H1 (cell line): Measurements from ENCODE around the gene ARID1B. TPM values are rescaled to one million over a fixed set of nuclear protein-coding genes. Genes with fewer than 3 reads are reported as not detected.

Source experiments
- CTCF ChIA-PET: fragments of 300-600 bp; sonication (Branson Sonifier 250); formaldehyde crosslinking; loops from one replicate; lab custom pipeline; 2021; ENCODE audit not compliant: partially characterized antibody; lab: Charles Lee
- POLR2A ChIA-PET: fragments of 300-600 bp; sonication (Branson Sonifier 250); formaldehyde crosslinking; loops from one replicate; lab custom pipeline; 2021; ENCODE audit warnings: inconsistent platforms; ENCODE audit not compliant: partially characterized antibody; lab: Charles Lee
- DNase-seq, 2 experiments: peaks; one replicate each; pipeline versions ENCODE4 v3.0.0 to v3.0.0-alpha.2; 2010 to 2022; ENCODE audit warnings: low spot score in 2 of 2, low read depth in 1 of 2, mixed read lengths in 1 of 2
- FAIRE-seq: peaks from 2 replicates; lab custom pipeline; 2011; peaks lifted over from hg19 to GRCh38; lab: Jason Lieb, UNC
- H2AFZ ChIP-seq: 2 replicates; pipeline ENCODE4 v1.8.1; 2012; ENCODE audit warnings: low read length, inconsistent platforms
- H2AK5ac ChIP-seq: 2 replicates; pipeline ENCODE4 v1.6.1; 2013; ENCODE audit warnings: low read depth, low read length
- H2BK120ac ChIP-seq: replicated peaks from 2 replicates; pipeline ENCODE3; 2013; ENCODE audit warnings: low read depth, low read length, inconsistent platforms
- H2BK12ac ChIP-seq: 2 replicates; pipeline ENCODE4 v1.6.1; 2013; ENCODE audit warnings: low read depth, low read length
- H2BK15ac ChIP-seq: 2 replicates; pipeline ENCODE4 v1.6.1; 2013; ENCODE audit warnings: low read length
- H2BK20ac ChIP-seq: 2 replicates; pipeline ENCODE4 v1.6.1; 2013; ENCODE audit warnings: low read length
- H2BK5ac ChIP-seq: 2 replicates; pipeline ENCODE4 v1.6.1; 2013; ENCODE audit warnings: low read depth, low read length
- H3K14ac ChIP-seq: 2 replicates; pipeline ENCODE4 v1.6.1; 2013; ENCODE audit warnings: inconsistent platforms; ENCODE audit not compliant: insufficient read length
- H3K18ac ChIP-seq: 2 replicates; pipeline ENCODE4 v1.6.1; 2013; ENCODE audit warnings: low read length; ENCODE audit errors: extremely low read depth
- H3K23ac ChIP-seq: 2 replicates; pipeline ENCODE4 v1.6.1; 2013; ENCODE audit warnings: inconsistent platforms; ENCODE audit not compliant: insufficient read length
- H3K23me2 ChIP-seq: 2 replicates; pipeline ENCODE4 v1.6.1; 2013; ENCODE audit warnings: low read depth, low read length
- H3K27ac ChIP-seq: 2 replicates; pipeline ENCODE4 v1.6.1; 2011; ENCODE audit warnings: low read depth, low read length, inconsistent platforms
- H3K27me3 ChIP-seq, 4 experiments: replicated peaks in 1 of 4; 1 replicate in 1 of 4; 2 replicates in 3 of 4; pipeline versions ENCODE4 v1.6.1 to v1.8.1; 2011 to 2013; ENCODE audit warnings: low read length in 3 of 4, mild to moderate bottlenecking in 3 of 4, inconsistent platforms in 2 of 4, mixed read lengths in 2 of 4, moderate library complexity in 1 of 4; ENCODE audit not compliant: control insufficient read depth in 3 of 4, insufficient read depth in 3 of 4; ENCODE audit errors: extremely low read depth in 1 of 4
- H3K36me3 ChIP-seq, 4 experiments: 2 replicates each; pipeline versions ENCODE4 v1.6.1 to v1.8.1; 2011 to 2013; ENCODE audit warnings: mild to moderate bottlenecking in 4 of 4, low read length in 3 of 4, moderate library complexity in 2 of 4, control low read depth in 1 of 4, inconsistent platforms in 1 of 4; ENCODE audit not compliant: insufficient read depth in 4 of 4, control insufficient read depth in 2 of 4
- H3K4ac ChIP-seq: replicated peaks from 2 replicates; pipeline ENCODE3; 2013; ENCODE audit warnings: low read length, low read depth, mixed read lengths, inconsistent platforms; ENCODE audit not compliant: insufficient read length
- H3K4me1 ChIP-seq, 4 experiments: replicated peaks in 1 of 4; 1 replicate in 1 of 4; 2 replicates in 3 of 4; pipeline versions ENCODE4 v1.6.1 to v1.8.1; 2011 to 2013; ENCODE audit warnings: low read length in 3 of 4, inconsistent platforms in 2 of 4, mixed read lengths in 1 of 4; ENCODE audit not compliant: insufficient read depth in 4 of 4, control insufficient read depth in 3 of 4
- H3K4me2 ChIP-seq, 2 experiments: 2 replicates each; pipeline versions ENCODE4 v1.6.1 to v1.8.1; 2011 to 2013; ENCODE audit warnings: low read depth in 2 of 2, low read length in 2 of 2, control low read depth in 1 of 2, inconsistent platforms in 1 of 2, mild to moderate bottlenecking in 1 of 2; ENCODE audit not compliant: insufficient read depth in 1 of 2
- H3K4me3 ChIP-seq, 4 experiments: fragments of 200-600, 300-600 bp in 1 of 4; sonication (generic), shearing (Covaris generic), sonication (Bioruptor Twin) in 1 of 4; 2 replicates each; pipeline versions ENCODE4 v1.5.1 to v1.8.1; 2011 to 2016; ENCODE audit warnings: low read length in 4 of 4, low read depth in 3 of 4, control low read depth in 2 of 4, inconsistent platforms in 2 of 4, mild to moderate bottlenecking in 2 of 4, mixed read lengths in 1 of 4, moderate library complexity in 1 of 4; ENCODE audit not compliant: insufficient read depth in 2 of 4; ENCODE audit errors: extremely low read depth in 1 of 4
- H3K56ac ChIP-seq: replicated peaks from 2 replicates; pipeline ENCODE3; 2013; ENCODE audit warnings: low read depth, mild to moderate bottlenecking, mixed read lengths, low read length, inconsistent platforms; ENCODE audit not compliant: insufficient read length
- H3K79me1 ChIP-seq: 2 replicates; pipeline ENCODE4 v1.6.1; 2013; ENCODE audit warnings: low read depth, low read length, control low read depth
- H3K79me2 ChIP-seq, 2 experiments: 2 replicates each; pipeline versions ENCODE4 v1.6.1 to v1.8.1; 2012 to 2013; ENCODE audit warnings: low read length in 2 of 2, mild to moderate bottlenecking in 2 of 2, inconsistent platforms in 1 of 2; ENCODE audit not compliant: insufficient read depth in 2 of 2, control insufficient read depth in 1 of 2
- H3K9ac ChIP-seq, 4 experiments: replicated peaks in 1 of 4; 1 replicate in 1 of 4; 2 replicates in 3 of 4; pipeline versions ENCODE4 v1.6.1 to v1.8.1; 2011 to 2013; ENCODE audit warnings: low read depth in 3 of 4, low read length in 3 of 4, control low read depth in 2 of 4, mild to moderate bottlenecking in 2 of 4, moderate library complexity in 2 of 4, inconsistent platforms in 1 of 4; ENCODE audit errors: extremely low read depth in 1 of 4
- H3K9me3 ChIP-seq, 2 experiments: 2 replicates each; pipeline versions ENCODE4 v1.6.1 to v1.8.1; 2012 to 2013; ENCODE audit warnings: mild to moderate bottlenecking in 2 of 2, moderate library complexity in 2 of 2, control low read depth in 1 of 2, inconsistent platforms in 1 of 2, low read depth in 1 of 2, low read length in 1 of 2, mixed read lengths in 1 of 2; ENCODE audit not compliant: insufficient read depth in 2 of 2
- H4K20me1 ChIP-seq, 2 experiments: replicated peaks in 1 of 2; 2 replicates each; pipeline versions ENCODE3 to v1.8.1; 2011 to 2013; ENCODE audit warnings: inconsistent platforms in 2 of 2, low read length in 2 of 2, mild to moderate bottlenecking in 1 of 2; ENCODE audit not compliant: insufficient read depth in 2 of 2, control insufficient read depth in 1 of 2
- H4K5ac ChIP-seq: 2 replicates; pipeline ENCODE4 v1.6.1; 2013; ENCODE audit warnings: low read length, low read depth, mixed read lengths, inconsistent platforms; ENCODE audit not compliant: insufficient read length
- H4K8ac ChIP-seq: 2 replicates; pipeline ENCODE4 v1.8.0; 2013; ENCODE audit warnings: mild to moderate bottlenecking, moderate library complexity, low read length, inconsistent platforms; ENCODE audit not compliant: insufficient read depth; ENCODE audit errors: extremely low read depth
- H4K91ac ChIP-seq: replicated peaks from 2 replicates; pipeline ENCODE3; 2013; ENCODE audit warnings: low read length, mixed read lengths, inconsistent platforms; ENCODE audit not compliant: insufficient read length
- ASH2L ChIP-seq: fragments of 200-600, 300-600 bp; sonication (generic); IDR thresholded peaks from one replicate; pipeline ENCODE4 v1.7.1; 2017; ENCODE audit warnings: low read length
- HDAC2 ChIP-seq, 2 experiments: fragments of 300-600 bp in 1 of 2; sonication (generic) in 1 of 2; IDR thresholded peaks; 2 replicates each; pipeline ENCODE4 v1.6.1; 2011 to 2012; ENCODE audit warnings: low read depth in 2 of 2, low read length in 2 of 2, mild to moderate bottlenecking in 2 of 2, moderate library complexity in 2 of 2, borderline replicate concordance in 1 of 2, inconsistent platforms in 1 of 2
- RAD21 ChIP-seq, 2 experiments: IDR thresholded peaks in 1 of 2; conservative IDR thresholded peaks in 1 of 2; 2 replicates each; pipeline ENCODE4 v1.6.1; 2011; ENCODE audit warnings: low read depth in 2 of 2, low read length in 2 of 2, improper control_type of control experiment in 1 of 2, inconsistent platforms in 1 of 2, mild to moderate bottlenecking in 1 of 2, moderate library complexity in 1 of 2
- WGBS, 2 experiments: shearing (Covaris generic) in 1 of 2; methylation state at CpG; one replicate each; pipeline versions ENCODE4 v1.1.6 to v1.1.7; 2013 to 2015; ENCODE audit warnings: low lambda C conversion rate in 2 of 2, mixed read lengths in 2 of 2, inconsistent platforms in 1 of 2, low coverage in 1 of 2, missing lambda C conversion rate in 1 of 2; ENCODE audit not compliant: insufficient replicate concordance in 2 of 2, insufficient coverage in 1 of 2, insufficient read length in 1 of 2; ENCODE audit errors: extremely low coverage in 1 of 2, missing lambda C conversion rate in 1 of 2; 5-methylcytosine and 5-hydroxymethylcytosine counted together
- polyA plus RNA-seq, 7 experiments: library from polyadenylated mRNA; depleted of rRNA in 3 of 7; stranded (reverse) in 5 of 7; unstranded in 2 of 7; fragments of >200 nt in 5 of 7; fragments of 200-250 nt in 2 of 7; gene quantifications; 1 replicate in 5 of 7; 2 replicates in 1 of 7; 4 replicates in 1 of 7; pipeline versions ENCODE4 v1.2.1 to v1.2.3, GENCODE V29; 2011 to 2013; ENCODE audit warnings: missing spikeins in 2 of 7, mixed read lengths in 2 of 7
- total RNA-seq: library from RNA; stranded (reverse); fragmentation: NEBNext Ultra II Directional; extraction: Animal tissue kit (Norgen Biotek cat#: 25700); gene quantifications from 2 replicates; pipeline ENCODE4 v1.2.1, GENCODE V29; 2021
- TF ChIP-seq, protein P1 (sequence below): IDR thresholded peaks from 2 replicates; pipeline ENCODE4 v1.6.1; 2012; ENCODE audit warnings: inconsistent platforms
- TF ChIP-seq, protein P2 (sequence below), 3 experiments: IDR thresholded peaks; 1 replicate in 2 of 3; 2 replicates in 1 of 3; pipeline versions ENCODE4 v1.5.1 to v1.6.1; 2011; ENCODE audit warnings: low read length in 3 of 3, mild to moderate bottlenecking in 3 of 3, inconsistent platforms in 2 of 3, low read depth in 1 of 3, moderate library complexity in 1 of 3; ENCODE audit not compliant: insufficient read depth in 1 of 3; ENCODE audit errors: control extremely low read depth in 1 of 3

The ARID1B gene
- total and polyA plus RNA-seq, 2 of the 8 experiments (the other 6 are each of a cell fraction or from before 2014, with no cell fraction given): 24.3 to 70.3 TPM

- H3K79me2 ChIP-seq: peaks cover 0 to 85% of the 10 kb centered on the region in 2 experiments; a peak in 3 of 4 replicates
- no peak overlapping the region for H4K91ac ChIP-seq
- H3K23me2 ChIP-seq: no peaks in the 10 kb centered on the region
- POLR2A ChIA-PET: interaction anchor here (0.5 to 1.7 kb wide), 5 partner anchors 9 to 101 kb away, joined by 3 to 5 read pairs (median 3); no protein-coding TSS in a partner anchor
- no peak overlapping the region for H2BK20ac ChIP-seq
- H2BK12ac ChIP-seq: no peak overlapping the region
- H2BK120ac ChIP-seq: no peak overlapping the region
- H3K9me3 ChIP-seq: no peaks in the 10 kb centered on the region
- no peak overlapping the region for H3K9ac ChIP-seq
- H3K23ac ChIP-seq: no peak overlapping the region
- DNase-seq: no peak
- no peak overlapping the region for H3K27ac ChIP-seq
- H4K8ac ChIP-seq: no peak overlapping the region
- H3K4me1 ChIP-seq: peaks cover 4 to 15% (median 8%) of the 10 kb centered on the region in 4 experiments; a peak in 5 of 7 replicates
- H4K5ac ChIP-seq: no peak overlapping the region
- H2AK5ac ChIP-seq: no peak overlapping the region
- no peak overlapping the region for H2BK15ac ChIP-seq
- no peak for FAIRE-seq
- peak overlapping the region; percentile 11 to 45; a peak in 2 of 4 replicates for H3K4me2 ChIP-seq
- H3K56ac ChIP-seq: no peak overlapping the region
- H3K4me3 ChIP-seq: peak overlapping the region in 1 of 4 experiments; percentile 15; a peak in 2 of 8 replicates
- CTCF ChIA-PET: interaction anchor here (0.6 to 3.3 kb wide), 16 partner anchors 8 to 182 kb away, joined by 3 to 16 read pairs (median 4); no protein-coding TSS in a partner anchor
- H3K14ac ChIP-seq: no peak overlapping the region
- no peak overlapping the region for H2AFZ ChIP-seq
- WGBS, 2 experiments: 49% methylated on average over 7 of the region's 7 CpGs; no CpG with 5 or more reads in 1 of the 2 experiments
- H3K36me3 ChIP-seq: peaks cover 0 to 3% (median 0%) of the 10 kb centered on the region in 4 experiments; a peak in 2 of 8 replicates
- no peak for TF ChIP-seq ASH2L
- TF ChIP-seq RAD21 (IDR thresholded peaks at IDR 0.05 in 1 of 2, conservative IDR thresholded peaks at IDR 0.05 in 1 of 2; ENCODE audit: low read depth in 2 of 2, low read length in 2 of 2): peak; percentile 33 to 37; a peak in 3 of 4 replicates
- TF ChIP-seq, protein P1, sequence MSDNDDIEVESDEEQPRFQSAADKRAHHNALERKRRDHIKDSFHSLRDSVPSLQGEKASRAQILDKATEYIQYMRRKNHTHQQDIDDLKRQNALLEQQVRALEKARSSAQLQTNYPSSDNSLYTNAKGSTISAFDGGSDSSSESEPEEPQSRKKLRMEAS: 0 out of 2 replicates have a peak, but pooled peaks have one; percentile 7
- TF ChIP-seq, protein P2, sequence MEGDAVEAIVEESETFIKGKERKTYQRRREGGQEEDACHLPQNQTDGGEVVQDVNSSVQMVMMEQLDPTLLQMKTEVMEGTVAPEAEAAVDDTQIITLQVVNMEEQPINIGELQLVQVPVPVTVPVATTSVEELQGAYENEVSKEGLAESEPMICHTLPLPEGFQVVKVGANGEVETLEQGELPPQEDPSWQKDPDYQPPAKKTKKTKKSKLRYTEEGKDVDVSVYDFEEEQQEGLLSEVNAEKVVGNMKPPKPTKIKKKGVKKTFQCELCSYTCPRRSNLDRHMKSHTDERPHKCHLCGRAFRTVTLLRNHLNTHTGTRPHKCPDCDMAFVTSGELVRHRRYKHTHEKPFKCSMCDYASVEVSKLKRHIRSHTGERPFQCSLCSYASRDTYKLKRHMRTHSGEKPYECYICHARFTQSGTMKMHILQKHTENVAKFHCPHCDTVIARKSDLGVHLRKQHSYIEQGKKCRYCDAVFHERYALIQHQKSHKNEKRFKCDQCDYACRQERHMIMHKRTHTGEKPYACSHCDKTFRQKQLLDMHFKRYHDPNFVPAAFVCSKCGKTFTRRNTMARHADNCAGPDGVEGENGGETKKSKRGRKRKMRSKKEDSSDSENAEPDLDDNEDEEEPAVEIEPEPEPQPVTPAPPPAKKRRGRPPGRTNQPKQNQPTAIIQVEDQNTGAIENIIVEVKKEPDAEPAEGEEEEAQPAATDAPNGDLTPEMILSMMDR (IDR thresholded peaks at IDR 0.05; ENCODE audit: control extremely low read depth in 1 of 3, insufficient read depth in 1 of 3, low read depth in 1 of 3, low read length in 3 of 3): peak in 2 of 3 experiments; percentile 16 to 21; a peak in 2 of 4 replicates
- peak in 1 of 2 experiments; percentile 65; a peak in 1 of 4 replicates for TF ChIP-seq HDAC2 (IDR thresholded peaks at IDR 0.05; ENCODE audit: borderline replicate concordance in 1 of 2, low read depth in 2 of 2, low read length in 2 of 2)
- no peak overlapping the region for H3K4ac ChIP-seq
- H3K79me1 ChIP-seq: no peaks in the 10 kb centered on the region
- peaks cover 3% of the 10 kb centered on the region in 2 experiments for H4K20me1 ChIP-seq
- no peaks in the 10 kb centered on the region for H3K27me3 ChIP-seq
- no peak overlapping the region for H2BK5ac ChIP-seq
- H3K18ac ChIP-seq: no peak overlapping the region
These were observed 156.3 kb downstream of the ARID1B start for GRCh38 chr6:156933201-156934068.
